ENCODE data around the gene STAT3.

STAT3 gene

GRCh38 chr17:42290577-42290976 is 97.7 kb downstream of the STAT3 start:
- no peak for DNase-seq

GRCh38 chr17:42289611-42290181 is 98.5 kb downstream of the STAT3 start:
- peak in 1 of 5 donors; percentile 24 for DNase-seq

- DNase-seq = peak; percentile 39 to 54 (median 42)
Observed at GRCh38 chr17:42288803-42289610, 99.2 kb downstream of the STAT3 start.

- DNase-seq = peak; percentile 64 to 84 (median 76)
Observed at GRCh38 chr17:42287977-42288802, 100.1 kb downstream of the STAT3 start, which contains the start of gene STAT5A. Gene STAT5A (plus strand): TSS chr17:42288498. CDS start chr17:42289412, 914 bp downstream.

GRCh38 chr17:42287305-42287976 is 100.8 kb downstream of the STAT3 start:
- peak in 3 of 5 donors; percentile 25 to 71 (median 31) for DNase-seq

GRCh38 chr17:42286411-42287221 is 101.6 kb downstream of the STAT3 start:
- no peak for DNase-seq

GRCh38 chr17:42285346-42286050 is 102.7 kb downstream of the STAT3 start:
- no peak for DNase-seq

GRCh38 chr17:42284566-42284965 is 103.7 kb downstream of the STAT3 start:
- DNase-seq = no peak

GRCh38 chr17:42284024-42284369 is 104.2 kb downstream of the STAT3 start:
- DNase-seq = no peak

- no peak for DNase-seq
Observed at GRCh38 chr17:42283241-42284023, 104.8 kb downstream of the STAT3 start.

GRCh38 chr17:42282478-42283080 is 105.7 kb downstream of the STAT3 start:
- DNase-seq = no peak

GRCh38 chr17:42281571-42282096 is 106.6 kb downstream of the STAT3 start:
- no peak for DNase-seq

GRCh38 chr17:42279776-42280630 is 108.2 kb downstream of the STAT3 start:
- DNase-seq = no peak

- no peak for DNase-seq
Observed at GRCh38 chr17:42277342-42277712, 110.9 kb downstream of the STAT3 start.

GRCh38 chr17:42276609-42277341 is 111.5 kb downstream of the STAT3 start:
- peak in 2 of 5 donors; percentile 23 to 28 for DNase-seq

GRCh38 chr17:42276359-42276608 is 112.0 kb downstream of the STAT3 start, which contains the start of gene STAT5B:
Gene STAT5B (minus strand): TSS chr17:42276391. CDS start chr17:42232127, 44,264 bp downstream.
- DNase-seq = peak; percentile 41 to 70 (median 46)

GRCh38 chr17:42275527-42276358 is 112.5 kb downstream of the STAT3 start:
- DNase-seq = peak in 4 of 5 donors; percentile 20 to 46 (median 30)
